A673 (cell line): Measurements from ENCODE around the gene SLC47A2. TPM values are rescaled to one million over a fixed set of nuclear protein-coding genes. Genes with fewer than 3 reads are reported as not detected.

ENCODE experiments used
- BruUV-seq: library from RNA; stranded (reverse); fragments of 400-500 nt; replicated peaks from 2 replicates; lab custom pipeline; 2021; lab: Mats Ljungman, UMichigan
- CTCF ChIA-PET: fragments of 300-600 bp; sonication (Branson Sonifier 250); formaldehyde crosslinking; loops from one replicate; lab custom pipeline; 2022; ENCODE audit warnings: antibody characterized with exemption; lab: Charles Lee
- POLR2A ChIA-PET: fragments of 300-600 bp; sonication (Branson Sonifier 250); formaldehyde crosslinking; loops from one replicate; lab custom pipeline; 2022; ENCODE audit warnings: antibody characterized with exemption; ENCODE audit not compliant: low non-redundant PET; lab: Charles Lee
- DNase-seq: peaks from one replicate; pipeline ENCODE4 v3.0.0-alpha.2; 2015; ENCODE audit warnings: low spot score
- H3K27ac ChIP-seq: fragments of 200-600 bp; sonication (generic); 2 replicates; pipeline ENCODE4 v1.5.1; 2016; ENCODE audit warnings: mixed run types, low read depth, mild to moderate bottlenecking, mixed read lengths, antibody characterized with exemption, low read length; ENCODE audit not compliant: poor library complexity, severe bottlenecking
- H3K27me3 ChIP-seq: fragments of 200-600 bp; sonication (generic); replicated peaks from 2 replicates; pipeline ENCODE4 v1.6.1; 2017; ENCODE audit warnings: mixed run types, low read depth, mild to moderate bottlenecking, mixed read lengths, antibody characterized with exemption, low read length; ENCODE audit not compliant: insufficient read depth, poor library complexity
- H3K36me3 ChIP-seq: fragments of 200-600 bp; sonication (generic); 2 replicates; pipeline ENCODE4 v1.6.1; 2016; ENCODE audit warnings: mixed run types, mild to moderate bottlenecking, mixed read lengths, antibody characterized with exemption, low read length; ENCODE audit not compliant: insufficient read depth, poor library complexity, severe bottlenecking
- H3K4me1 ChIP-seq: fragments of 200-600 bp; sonication (generic); 2 replicates; pipeline ENCODE4 v1.6.1; 2017; ENCODE audit warnings: mixed run types, mild to moderate bottlenecking, mixed read lengths, antibody characterized with exemption, low read length; ENCODE audit not compliant: insufficient read depth, poor library complexity, severe bottlenecking
- H3K4me3 ChIP-seq: fragments of 200-600 bp; sonication (generic); 2 replicates; pipeline ENCODE4 v1.5.1; 2016; ENCODE audit warnings: low read depth, mixed run types, mild to moderate bottlenecking, mixed read lengths, low read length; ENCODE audit not compliant: poor library complexity, severe bottlenecking
- H3K9me3 ChIP-seq: fragments of 200-600 bp; sonication (generic); 2 replicates; pipeline ENCODE4 v1.6.1; 2016; ENCODE audit warnings: mixed run types, low read depth, mild to moderate bottlenecking, mixed read lengths, antibody characterized with exemption, low read length; ENCODE audit not compliant: poor library complexity, severe bottlenecking
- CTCF ChIP-seq: fragments of 300-800, 200-600 bp; sonication (generic); conservative IDR thresholded peaks from 2 replicates; pipeline ENCODE4 v1.5.1; 2017; ENCODE audit warnings: low read depth, mild to moderate bottlenecking, antibody characterized with exemption, low read length, moderate library complexity, mixed read lengths
- EZH2 ChIP-seq: fragments of 200-600 bp; sonication (generic); IDR thresholded peaks from 2 replicates; pipeline ENCODE4 v1.6.1; 2017; ENCODE audit warnings: borderline replicate concordance, low read depth, mild to moderate bottlenecking, mixed read lengths, antibody characterized with exemption, low read length; ENCODE audit not compliant: poor library complexity, severe bottlenecking
- intact Hi-C: fragments of 100-400 bp; cut with micrococcal nuclease; formaldehyde crosslinking; loops from one replicate; pipeline ENCODE4 v1.10.0; 2022; ENCODE audit not compliant: unreplicated experiment
- total RNA-seq: library from RNA; stranded (reverse); gene quantifications from 2 replicates; pipeline ENCODE4 v1.2.3, GENCODE V29; 2021

SLC47A2 gene
- total RNA-seq, 1 experiment from 2014 or later = not detected

DNA sequence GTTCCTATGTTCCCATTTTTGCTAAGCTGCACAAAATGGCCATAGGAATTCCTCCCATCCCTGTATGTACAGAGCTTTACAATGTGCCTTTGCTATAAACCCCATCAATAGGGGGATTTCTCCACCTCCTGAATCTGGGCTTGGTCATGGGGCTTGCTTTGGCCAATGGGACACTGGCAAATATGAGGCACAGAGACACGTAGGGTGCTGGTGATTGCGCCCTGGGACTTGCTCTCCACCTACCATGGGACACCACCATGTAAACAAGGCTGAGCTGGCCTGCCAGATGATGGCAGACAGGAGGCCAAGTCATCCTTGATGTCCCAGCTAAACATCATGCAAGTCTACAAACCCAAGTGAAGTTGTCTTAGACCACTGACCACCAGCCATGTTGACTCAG, 47.0 kb upstream of the SLC47A2 start:
- no peaks in the 10 kb centered on the region for H3K9me3 ChIP-seq
- intact Hi-C loops = no loop called here
- ChIA-PET CTCF (interaction anchor here (0.7 to 2.0 kb wide), 5 partner anchors 11 to 401 kb away, joined by 3 to 23 read pairs (median 4); partner anchors contain the start of gene B9D1), POLR2A (no interaction called here)
- TF ChIP-seq EZH2 (no peak), CTCF (no peak)
- no peaks in the 10 kb centered on the region for H3K36me3 ChIP-seq
- H3K27me3 ChIP-seq = no peaks in the 10 kb centered on the region
- H3K4me1 ChIP-seq = no peaks in the 10 kb centered on the region
- H3K27ac ChIP-seq = no peak overlapping the region
- no peak for DNase-seq
- H3K4me3 ChIP-seq = no peak overlapping the region
- no TSS peak for BruUV-seq

DNA sequence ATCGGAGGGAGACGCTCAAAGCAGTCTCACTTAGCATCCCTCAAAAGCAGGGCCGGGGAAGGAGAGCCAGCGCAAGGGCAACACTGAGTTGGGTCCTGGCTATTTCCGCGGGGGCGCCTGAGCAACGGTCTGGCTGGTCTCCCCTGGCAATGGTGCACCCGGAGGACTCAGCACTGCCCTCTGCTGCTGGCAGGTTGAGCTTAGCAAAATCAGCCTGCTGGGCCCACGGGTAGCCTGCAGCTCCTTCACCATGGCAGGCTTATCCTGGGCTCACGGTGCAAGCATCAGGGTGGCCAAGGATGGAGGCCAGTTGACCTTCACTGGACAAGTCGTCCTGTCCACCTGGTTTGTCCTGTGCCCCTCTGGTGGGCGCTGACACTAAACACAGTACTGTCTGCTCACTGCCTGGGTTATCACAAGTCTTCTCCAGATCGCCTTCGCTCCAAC, 46.2 kb upstream of the SLC47A2 start:
- peak; percentile 76 for DNase-seq
- no TSS peak for BruUV-seq
- peak; percentile 88 for TF ChIP-seq CTCF
- TF ChIP-seq EZH2 = no peak
- no peaks in the 10 kb centered on the region for H3K27me3 ChIP-seq
- no peaks in the 10 kb centered on the region for H3K4me1 ChIP-seq
- H3K27ac ChIP-seq = no peak overlapping the region
- H3K36me3 ChIP-seq = no peaks in the 10 kb centered on the region
- CTCF ChIA-PET = interaction anchor here (0.5 to 2.0 kb wide), 14 partner anchors 9 to 516 kb away, joined by 3 to 23 read pairs (median 4); partner anchors contain the start of gene B9D1
- H3K4me3 ChIP-seq = no peak overlapping the region
- H3K9me3 ChIP-seq = no peaks in the 10 kb centered on the region
- POLR2A ChIA-PET = interaction anchor here (0.5 kb wide), 1 partner anchor 196 kb away, joined by 4 read pairs; no protein-coding TSS in a partner anchor
- intact Hi-C loops = loop anchor here (1.0 kb wide), 1 partner anchor 399 kb away; no protein-coding TSS in a partner anchor

DNA sequence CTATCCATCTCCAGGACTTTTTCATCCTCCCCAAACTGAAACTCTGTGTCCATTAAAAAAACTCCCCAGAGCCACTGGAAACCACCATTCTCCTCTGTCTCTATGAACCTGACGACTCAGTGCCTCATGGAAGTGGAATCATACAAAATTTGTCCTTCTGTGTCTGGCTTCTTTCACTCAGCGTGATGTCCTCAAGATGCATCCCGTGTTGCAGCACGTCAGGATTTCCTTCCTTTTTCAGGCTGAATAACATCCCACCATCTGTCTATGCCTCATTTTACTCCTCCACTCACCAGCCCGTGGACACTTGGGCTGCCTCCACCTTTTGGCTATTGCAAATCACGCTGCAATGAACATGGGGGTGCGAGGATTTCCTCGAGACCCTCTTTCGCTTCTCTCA, 44.4 kb upstream of the SLC47A2 start:
- TF ChIP-seq CTCF = no peak
- TF ChIP-seq EZH2 = no peak
- H3K4me3 ChIP-seq = no peak overlapping the region
- no peak overlapping the region for H3K27ac ChIP-seq
- no peak for DNase-seq
- no peaks in the 10 kb centered on the region for H3K4me1 ChIP-seq
- CTCF ChIA-PET = interaction anchor here (1.3 kb wide), 1 partner anchor 398 kb away, joined by 3 read pairs; no protein-coding TSS in a partner anchor
- no TSS peak for BruUV-seq
- intact Hi-C loops = no loop called here
- H3K27me3 ChIP-seq = no peaks in the 10 kb centered on the region
- POLR2A ChIA-PET = no interaction called here
- H3K36me3 ChIP-seq = no peaks in the 10 kb centered on the region
- H3K9me3 ChIP-seq = no peaks in the 10 kb centered on the region
